Liver (tissue), 9 donors: Measurements from ENCODE around the gene ATP13A5. TPM values are rescaled to one million over a fixed set of nuclear protein-coding genes. Genes with fewer than 3 reads are reported as not detected.

Experiments used
- DNase-seq: peaks from one replicate; pipeline ENCODE4 v3.0.0-alpha.2; 2017; ENCODE audit warnings: low spot score
- H3K27ac ChIP-seq, 2 donors: one replicate each; pipeline ENCODE4 v1.7.0; 2013; ENCODE audit warnings: inconsistent platforms in 2 of 2, low read length in 2 of 2, control low read depth in 1 of 2, low read depth in 1 of 2, mild to moderate bottlenecking in 1 of 2
- H3K27me3 ChIP-seq, 4 donors: one replicate each; pipeline versions ENCODE4 v1.6.1 to v1.7.0; 2013; ENCODE audit warnings: low read length in 3 of 4, inconsistent platforms in 1 of 4, mild to moderate bottlenecking in 1 of 4, moderate library complexity in 1 of 4; ENCODE audit not compliant: control insufficient read depth in 4 of 4, insufficient read depth in 4 of 4
- H3K36me3 ChIP-seq, 4 donors: one replicate each; pipeline versions ENCODE4 v1.6.1 to v1.7.0; 2013; ENCODE audit warnings: low read length in 3 of 4, mild to moderate bottlenecking in 3 of 4, low read depth in 1 of 4, moderate library complexity in 1 of 4; ENCODE audit not compliant: control insufficient read depth in 4 of 4, insufficient read depth in 3 of 4
- H3K4me1 ChIP-seq, 4 donors: one replicate each; pipeline versions ENCODE4 v1.6.1 to v1.7.0; 2013; ENCODE audit warnings: low read length in 3 of 4, mild to moderate bottlenecking in 3 of 4, moderate library complexity in 1 of 4; ENCODE audit not compliant: control insufficient read depth in 4 of 4, insufficient read depth in 4 of 4
- H3K4me3 ChIP-seq, 3 donors: one replicate each; pipeline versions ENCODE4 v1.6.1 to v1.7.0; 2013; ENCODE audit warnings: low read length in 3 of 3, control low read depth in 1 of 3, low read depth in 1 of 3, mild to moderate bottlenecking in 1 of 3
- H3K9ac ChIP-seq, 2 donors: one replicate each; pipeline ENCODE4 v1.7.0; 2013; ENCODE audit warnings: low read length in 2 of 2, mild to moderate bottlenecking in 2 of 2, moderate library complexity in 2 of 2, control low read depth in 1 of 2, low read depth in 1 of 2
- H3K9me3 ChIP-seq, 4 donors: one replicate each; pipeline versions ENCODE4 v1.6.1 to v1.7.0; 2013; ENCODE audit warnings: low read length in 3 of 4; ENCODE audit not compliant: control insufficient read depth in 4 of 4
- EGR1 ChIP-seq, 2 donors: IDR thresholded peaks; 2 replicates each; pipeline ENCODE4 v1.6.1; 2016 to 2018; ENCODE audit warnings: antibody characterized with exemption in 2 of 2, low read depth in 2 of 2
- FOXA1 ChIP-seq: IDR thresholded peaks from 2 replicates; pipeline ENCODE4 v1.6.1; 2016; ENCODE audit warnings: antibody characterized with exemption
- FOXA2 ChIP-seq: IDR thresholded peaks from 2 replicates; pipeline ENCODE4 v1.6.1; 2016; ENCODE audit warnings: antibody characterized with exemption
- GABPA ChIP-seq, 2 donors: IDR thresholded peaks in 1 of 2; conservative IDR thresholded peaks in 1 of 2; 2 replicates each; pipeline ENCODE4 v1.6.1; 2016; ENCODE audit warnings: antibody characterized with exemption in 2 of 2, mild to moderate bottlenecking in 1 of 2, moderate library complexity in 1 of 2
- HNF4A ChIP-seq, 2 donors: conservative IDR thresholded peaks; 2 replicates each; pipeline ENCODE4 v1.6.1; 2016; ENCODE audit warnings: antibody characterized with exemption in 2 of 2, mild to moderate bottlenecking in 2 of 2
- HNF4G ChIP-seq: IDR thresholded peaks from 2 replicates; pipeline ENCODE4 v1.6.1; 2016; ENCODE audit warnings: antibody characterized with exemption
- JUND ChIP-seq, 2 donors: IDR thresholded peaks; 2 replicates each; pipeline ENCODE4 v1.6.1; 2016; ENCODE audit warnings: antibody characterized with exemption in 2 of 2
- MAX ChIP-seq: IDR thresholded peaks from 2 replicates; pipeline ENCODE4 v1.6.1; 2016; ENCODE audit warnings: antibody characterized with exemption
- NR2F2 ChIP-seq: IDR thresholded peaks from 2 replicates; pipeline ENCODE4 v1.6.1; 2016; ENCODE audit warnings: antibody characterized with exemption
- RAD21 ChIP-seq, 2 donors: IDR thresholded peaks; 2 replicates each; pipeline ENCODE4 v1.6.1; 2016; ENCODE audit warnings: antibody characterized with exemption in 2 of 2, mild to moderate bottlenecking in 2 of 2
- RXRA ChIP-seq, 2 donors: IDR thresholded peaks; 2 replicates each; pipeline ENCODE4 v1.6.1; 2017 to 2018; ENCODE audit warnings: antibody characterized with exemption in 2 of 2, mild to moderate bottlenecking in 1 of 2
- SP1 ChIP-seq: IDR thresholded peaks from 2 replicates; pipeline ENCODE4 v1.6.1; 2018; ENCODE audit warnings: antibody characterized with exemption, mild to moderate bottlenecking
- TAF1 ChIP-seq: conservative IDR thresholded peaks from 2 replicates; pipeline ENCODE4 v1.6.1; 2016; ENCODE audit warnings: antibody characterized with exemption, mild to moderate bottlenecking
- YY1 ChIP-seq: IDR thresholded peaks from 2 replicates; pipeline ENCODE4 v1.6.1; 2016; ENCODE audit warnings: antibody characterized with exemption, mild to moderate bottlenecking
- ZBTB33 ChIP-seq: IDR thresholded peaks from 2 replicates; pipeline ENCODE4 v1.6.1; 2016; ENCODE audit warnings: antibody characterized with exemption
- WGBS: extraction: QIAGEN DNeasy Blood & Tissue Kit; methylation state at CpG from one replicate; pipeline ENCODE4 v1.1.7; 2013; 5-methylcytosine and 5-hydroxymethylcytosine counted together
- polyA plus RNA-seq, 2 donors: library from polyadenylated mRNA; stranded (reverse) in 1 of 2; unstranded in 1 of 2; fragments of 200-250 nt in 1 of 2; fragments of >200 nt in 1 of 2; fragmentation: Nextera tagmentation in 1 of 2; extraction: Ambion mirVana in 1 of 2; gene quantifications; one replicate each; pipeline versions ENCODE4 v1.2.1 to v1.2.3, GENCODE V29; 2013 to 2015
- total RNA-seq, 2 donors: library from RNA; depleted of rRNA; stranded (reverse); fragments of >200 nt; gene quantifications; one replicate each; pipeline ENCODE4 v1.2.3, GENCODE V29; 2014
- TF ChIP-seq, protein P1 (sequence below): IDR thresholded peaks from 2 replicates; pipeline ENCODE4 v1.6.1; 2016; ENCODE audit warnings: antibody characterized with exemption
- TF ChIP-seq, protein P2 (sequence below): fragments of 150-350 bp; IDR thresholded peaks from 2 replicates; pipeline ENCODE4 v1.5.1; 2017; ENCODE audit warnings: improper control_type of control experiment, low read depth, low read length; ENCODE audit not compliant: missing input control
- TF ChIP-seq, protein P3 (sequence below): IDR thresholded peaks from 2 replicates; pipeline ENCODE4 v1.6.1; 2016; ENCODE audit warnings: antibody characterized with exemption, mild to moderate bottlenecking
- donor health status: healthy.
- donor health status: healthy.
- donor health status: healthy.
- donor health status: healthy.
- donor health status: healthy.

Gene ATP13A5
- total and polyA plus RNA-seq, 4 donors = 0.21 TPM; not detected in 3

GRCh38 chr3:193396451-193397244 is 18.1 kb upstream of the ATP13A5 start:
- H3K27ac ChIP-seq = no peak overlapping the region
- 74% methylated on average over 7 of the region's 7 CpGs for WGBS
- no peak for TF ChIP-seq SP1
- TF ChIP-seq HNF4G = no peak
- no peak for TF ChIP-seq FOXA2
- TF ChIP-seq NR2F2 = no peak
- no peak for TF ChIP-seq ZBTB33
- TF ChIP-seq, protein P1, sequence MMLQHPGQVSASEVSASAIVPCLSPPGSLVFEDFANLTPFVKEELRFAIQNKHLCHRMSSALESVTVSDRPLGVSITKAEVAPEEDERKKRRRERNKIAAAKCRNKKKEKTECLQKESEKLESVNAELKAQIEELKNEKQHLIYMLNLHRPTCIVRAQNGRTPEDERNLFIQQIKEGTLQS = no peak
- no peak for TF ChIP-seq HNF4A (conservative IDR thresholded peaks at IDR 0.05)
- no peak for TF ChIP-seq FOXA1
- TF ChIP-seq JUND (IDR thresholded peaks at IDR 0.05) = no peak
- TF ChIP-seq, protein P2, sequence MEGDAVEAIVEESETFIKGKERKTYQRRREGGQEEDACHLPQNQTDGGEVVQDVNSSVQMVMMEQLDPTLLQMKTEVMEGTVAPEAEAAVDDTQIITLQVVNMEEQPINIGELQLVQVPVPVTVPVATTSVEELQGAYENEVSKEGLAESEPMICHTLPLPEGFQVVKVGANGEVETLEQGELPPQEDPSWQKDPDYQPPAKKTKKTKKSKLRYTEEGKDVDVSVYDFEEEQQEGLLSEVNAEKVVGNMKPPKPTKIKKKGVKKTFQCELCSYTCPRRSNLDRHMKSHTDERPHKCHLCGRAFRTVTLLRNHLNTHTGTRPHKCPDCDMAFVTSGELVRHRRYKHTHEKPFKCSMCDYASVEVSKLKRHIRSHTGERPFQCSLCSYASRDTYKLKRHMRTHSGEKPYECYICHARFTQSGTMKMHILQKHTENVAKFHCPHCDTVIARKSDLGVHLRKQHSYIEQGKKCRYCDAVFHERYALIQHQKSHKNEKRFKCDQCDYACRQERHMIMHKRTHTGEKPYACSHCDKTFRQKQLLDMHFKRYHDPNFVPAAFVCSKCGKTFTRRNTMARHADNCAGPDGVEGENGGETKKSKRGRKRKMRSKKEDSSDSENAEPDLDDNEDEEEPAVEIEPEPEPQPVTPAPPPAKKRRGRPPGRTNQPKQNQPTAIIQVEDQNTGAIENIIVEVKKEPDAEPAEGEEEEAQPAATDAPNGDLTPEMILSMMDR = no peak
- TF ChIP-seq, protein P3, sequence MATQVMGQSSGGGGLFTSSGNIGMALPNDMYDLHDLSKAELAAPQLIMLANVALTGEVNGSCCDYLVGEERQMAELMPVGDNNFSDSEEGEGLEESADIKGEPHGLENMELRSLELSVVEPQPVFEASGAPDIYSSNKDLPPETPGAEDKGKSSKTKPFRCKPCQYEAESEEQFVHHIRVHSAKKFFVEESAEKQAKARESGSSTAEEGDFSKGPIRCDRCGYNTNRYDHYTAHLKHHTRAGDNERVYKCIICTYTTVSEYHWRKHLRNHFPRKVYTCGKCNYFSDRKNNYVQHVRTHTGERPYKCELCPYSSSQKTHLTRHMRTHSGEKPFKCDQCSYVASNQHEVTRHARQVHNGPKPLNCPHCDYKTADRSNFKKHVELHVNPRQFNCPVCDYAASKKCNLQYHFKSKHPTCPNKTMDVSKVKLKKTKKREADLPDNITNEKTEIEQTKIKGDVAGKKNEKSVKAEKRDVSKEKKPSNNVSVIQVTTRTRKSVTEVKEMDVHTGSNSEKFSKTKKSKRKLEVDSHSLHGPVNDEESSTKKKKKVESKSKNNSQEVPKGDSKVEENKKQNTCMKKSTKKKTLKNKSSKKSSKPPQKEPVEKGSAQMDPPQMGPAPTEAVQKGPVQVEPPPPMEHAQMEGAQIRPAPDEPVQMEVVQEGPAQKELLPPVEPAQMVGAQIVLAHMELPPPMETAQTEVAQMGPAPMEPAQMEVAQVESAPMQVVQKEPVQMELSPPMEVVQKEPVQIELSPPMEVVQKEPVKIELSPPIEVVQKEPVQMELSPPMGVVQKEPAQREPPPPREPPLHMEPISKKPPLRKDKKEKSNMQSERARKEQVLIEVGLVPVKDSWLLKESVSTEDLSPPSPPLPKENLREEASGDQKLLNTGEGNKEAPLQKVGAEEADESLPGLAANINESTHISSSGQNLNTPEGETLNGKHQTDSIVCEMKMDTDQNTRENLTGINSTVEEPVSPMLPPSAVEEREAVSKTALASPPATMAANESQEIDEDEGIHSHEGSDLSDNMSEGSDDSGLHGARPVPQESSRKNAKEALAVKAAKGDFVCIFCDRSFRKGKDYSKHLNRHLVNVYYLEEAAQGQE = no peak
- no peak for TF ChIP-seq RAD21 (IDR thresholded peaks at IDR 0.05)
- no peak for TF ChIP-seq TAF1
- TF ChIP-seq RXRA (IDR thresholded peaks at IDR 0.05) = no peak
- TF ChIP-seq YY1 = no peak
- no peak for TF ChIP-seq GABPA (IDR thresholded peaks at IDR 0.05 in 1 of 2, conservative IDR thresholded peaks at IDR 0.05 in 1 of 2)
- TF ChIP-seq EGR1 (IDR thresholded peaks at IDR 0.05; ENCODE audit: low read depth in 2 of 2) = no peak
- TF ChIP-seq MAX = no peak
- H3K27me3 ChIP-seq = no peaks in the 10 kb centered on the region
- DNase-seq = no peak
- no peak overlapping the region for H3K4me3 ChIP-seq
- no peaks in the 10 kb centered on the region for H3K36me3 ChIP-seq
- peaks cover 0 to under 1% (median 0%) of the 10 kb centered on the region in 4 donors for H3K9me3 ChIP-seq
- no peaks in the 10 kb centered on the region for H3K4me1 ChIP-seq
- H3K9ac ChIP-seq = no peak overlapping the region
